ENCODE results near the gene SPATA13.

- no peak for TF ChIP-seq RARB (CRISPR knock-in tag; IDR thresholded peaks at IDR 0.05)
- TF ChIP-seq ZFP3 (CRISPR knock-in tag; IDR thresholded peaks at IDR 0.05), result no peak
- TF ChIP-seq TSHZ2 (CRISPR knock-in tag; IDR thresholded peaks at IDR 0.05), result no peak
- TF ChIP-seq CSDC2 (CRISPR knock-in tag; IDR thresholded peaks at IDR 0.05), result no peak
- TF ChIP-seq ZNF8 (CRISPR knock-in tag; IDR thresholded peaks at IDR 0.05), result no peak
- no peak for TF ChIP-seq TOX (CRISPR knock-in tag; IDR thresholded peaks at IDR 0.05; ENCODE audit: borderline replicate concordance)
- no peak for TF ChIP-seq PATZ1 (CRISPR knock-in tag; IDR thresholded peaks at IDR 0.05; ENCODE audit: borderline replicate concordance)
- TF ChIP-seq CREB5 (CRISPR knock-in tag; IDR thresholded peaks at IDR 0.05; ENCODE audit: low read depth), result no peak
- no peak for TF ChIP-seq ARNTL (CRISPR knock-in tag; IDR thresholded peaks at IDR 0.05; ENCODE audit: borderline replicate concordance, low read depth)
- TF ChIP-seq PPARA (CRISPR knock-in tag; IDR thresholded peaks at IDR 0.05; ENCODE audit: borderline replicate concordance), result no peak
- no peak for TF ChIP-seq TCF4 (CRISPR knock-in tag; IDR thresholded peaks at IDR 0.05; ENCODE audit: borderline replicate concordance)
- no peak for TF ChIP-seq BACH2 (CRISPR knock-in tag; IDR thresholded peaks at IDR 0.05; ENCODE audit: borderline replicate concordance)
- TF ChIP-seq CSRNP3 (CRISPR knock-in tag; IDR thresholded peaks at IDR 0.05), result no peak
Measured at GRCh38 chr13:24175847-24176246, 15.3 kb downstream of the SPATA13 start.

All from SK-N-SH treated with all-trans-retinoic acid at 6 μM for 48 hours (cell line).